ENCODE measurements around the gene TTC12.

Gene TTC12

DNA sequence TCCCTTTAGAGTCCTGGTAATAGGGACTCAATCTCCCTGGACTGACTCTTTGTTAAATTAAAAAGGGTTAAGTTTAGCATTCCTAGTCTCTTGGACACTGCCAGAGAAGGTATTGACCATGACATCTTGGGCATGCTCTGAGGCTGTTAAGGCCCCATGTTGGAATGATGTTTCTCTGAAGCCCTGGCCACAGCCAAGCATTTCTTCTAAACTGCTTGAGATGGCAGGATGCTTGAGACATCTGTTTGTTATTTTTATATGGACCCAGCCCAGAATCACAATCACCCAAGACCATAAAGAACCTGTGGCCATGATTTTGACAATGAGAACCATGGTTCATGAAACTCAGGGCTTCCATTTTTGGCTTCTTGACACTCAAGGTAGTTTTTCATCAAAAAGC, 67.7 kb downstream of the TTC12 start:
- H3K4me3 ChIP-seq (ENCODE audit: low read depth, low read length) = no peak overlapping the region
- TF ChIP-seq, protein P1, sequence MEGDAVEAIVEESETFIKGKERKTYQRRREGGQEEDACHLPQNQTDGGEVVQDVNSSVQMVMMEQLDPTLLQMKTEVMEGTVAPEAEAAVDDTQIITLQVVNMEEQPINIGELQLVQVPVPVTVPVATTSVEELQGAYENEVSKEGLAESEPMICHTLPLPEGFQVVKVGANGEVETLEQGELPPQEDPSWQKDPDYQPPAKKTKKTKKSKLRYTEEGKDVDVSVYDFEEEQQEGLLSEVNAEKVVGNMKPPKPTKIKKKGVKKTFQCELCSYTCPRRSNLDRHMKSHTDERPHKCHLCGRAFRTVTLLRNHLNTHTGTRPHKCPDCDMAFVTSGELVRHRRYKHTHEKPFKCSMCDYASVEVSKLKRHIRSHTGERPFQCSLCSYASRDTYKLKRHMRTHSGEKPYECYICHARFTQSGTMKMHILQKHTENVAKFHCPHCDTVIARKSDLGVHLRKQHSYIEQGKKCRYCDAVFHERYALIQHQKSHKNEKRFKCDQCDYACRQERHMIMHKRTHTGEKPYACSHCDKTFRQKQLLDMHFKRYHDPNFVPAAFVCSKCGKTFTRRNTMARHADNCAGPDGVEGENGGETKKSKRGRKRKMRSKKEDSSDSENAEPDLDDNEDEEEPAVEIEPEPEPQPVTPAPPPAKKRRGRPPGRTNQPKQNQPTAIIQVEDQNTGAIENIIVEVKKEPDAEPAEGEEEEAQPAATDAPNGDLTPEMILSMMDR (IDR thresholded peaks at IDR 0.05; ENCODE audit: low read depth, low read length, missing control alignments) = no peak
- no peak for DNase-seq (ENCODE audit: low read depth)
- in situ Hi-C loops (cut with HindIII; ENCODE audit: low sequenced_read_pairs) = no loop called here

- TF ChIP-seq, protein P1 (IDR thresholded peaks at IDR 0.05; ENCODE audit: low read depth, low read length, missing control alignments) = no peak
- in situ Hi-C loops (cut with HindIII; ENCODE audit: low sequenced_read_pairs) = no loop called here
- peak; percentile 74 for DNase-seq (ENCODE audit: low read depth)
- no peak overlapping the region for H3K4me3 ChIP-seq (ENCODE audit: low read depth, low read length)
Measured at GRCh38 chr11:113384551-113384950, 70.2 kb downstream of the TTC12 start.

GRCh38 chr11:113385749-113386148, 71.4 kb downstream of the TTC12 start:
- no peak overlapping the region for H3K4me3 ChIP-seq (ENCODE audit: low read depth, low read length)
- TF ChIP-seq, protein P1 (IDR thresholded peaks at IDR 0.05; ENCODE audit: low read depth, low read length, missing control alignments) = no peak
- DNase-seq (ENCODE audit: low read depth) = no peak
- in situ Hi-C loops (cut with HindIII; ENCODE audit: low sequenced_read_pairs) = no loop called here

GRCh38 chr11:113386866-113387265, 72.5 kb downstream of the TTC12 start:
- DNase-seq (ENCODE audit: low read depth) = no peak
- in situ Hi-C loops (cut with HindIII; ENCODE audit: low sequenced_read_pairs) = no loop called here
- H3K4me3 ChIP-seq (ENCODE audit: low read depth, low read length) = no peak overlapping the region
- TF ChIP-seq, protein P1 (IDR thresholded peaks at IDR 0.05; ENCODE audit: low read depth, low read length, missing control alignments) = no peak

- H3K4me3 ChIP-seq (ENCODE audit: low read depth, low read length) = no peak within 1 kb of the TSS
- no peak for DNase-seq (ENCODE audit: low read depth)
- in situ Hi-C loops (cut with HindIII; ENCODE audit: low sequenced_read_pairs) = no loop called here
- TF ChIP-seq, protein P1 (IDR thresholded peaks at IDR 0.05; ENCODE audit: low read depth, low read length, missing control alignments) = no peak
Measured at GRCh38 chr11:113387605-113388211, 73.3 kb downstream of the TTC12 start, which contains the start of gene ANKK1. ANKK1 (plus strand) TSS chr11:113387779; CDS start chr11:113387885, 106 bp downstream.

- no peak for DNase-seq (ENCODE audit: low read depth)
- TF ChIP-seq, protein P1 (IDR thresholded peaks at IDR 0.05; ENCODE audit: low read depth, low read length, missing control alignments) = no peak
- in situ Hi-C loops (cut with HindIII; ENCODE audit: low sequenced_read_pairs) = no loop called here
Measured at GRCh38 chr11:113389272-113389671, 74.9 kb downstream of the TTC12 start.

More at GRCh38 chr11:113389272-113389671, 74.9 kb downstream of the TTC12 start:
- H3K4me3 ChIP-seq (ENCODE audit: low read depth, low read length) = no peak overlapping the region
